Spinal cord (tissue), 10 donors: Measurements from ENCODE around the gene FYCO1. TPM values are rescaled to one million over a fixed set of nuclear protein-coding genes. Genes with fewer than 3 reads are reported as not detected.
A peak's percentile ranks its signal among the peaks of the same experiment; 100 is the strongest.

Source experiments
- DNase-seq, 6 donors: peaks; one replicate each; pipeline versions ENCODE4 v3.0.0 to v3.0.0-alpha.2; 2013 to 2015; ENCODE audit warnings: low spot score in 6 of 6, low read depth in 4 of 6
- H3K27ac ChIP-seq: one replicate; pipeline ENCODE4 v1.5.1; 2013; ENCODE audit warnings: low read depth, low read length, control low read depth
- H3K27me3 ChIP-seq: one replicate; pipeline ENCODE4 v1.6.1; 2013; ENCODE audit warnings: low read length; ENCODE audit not compliant: control insufficient read depth, insufficient read depth
- H3K36me3 ChIP-seq: one replicate; pipeline ENCODE4 v1.6.1; 2013; ENCODE audit warnings: low read length; ENCODE audit not compliant: control insufficient read depth, insufficient read depth
- H3K4me1 ChIP-seq: one replicate; pipeline ENCODE4 v1.6.1; 2013; ENCODE audit warnings: low read length; ENCODE audit not compliant: control insufficient read depth, insufficient read depth
- H3K4me3 ChIP-seq: one replicate; pipeline ENCODE4 v1.5.1; 2013; ENCODE audit warnings: low read depth, low read length, control low read depth
- H3K9me3 ChIP-seq: one replicate; pipeline ENCODE4 v1.6.1; 2013; ENCODE audit warnings: low read length; ENCODE audit not compliant: control insufficient read depth, insufficient read depth
- WGBS: methylation state at CpG from one replicate; pipeline ENCODE4 v1.1.5; 2013; ENCODE audit warnings: missing lambda C conversion rate; ENCODE audit not compliant: insufficient coverage; 5-methylcytosine and 5-hydroxymethylcytosine counted together
- polyA plus RNA-seq, 2 donors: library from polyadenylated mRNA; unstranded; fragments of 120-200 nt; gene quantifications; one replicate each; pipeline ENCODE4 v1.2.1, GENCODE V29; 2013; ENCODE audit not compliant: insufficient read length in 2 of 2
- total RNA-seq, 2 donors: library from RNA; depleted of rRNA in 1 of 2; stranded (reverse); fragments of 120-200 nt in 1 of 2; fragments of >200 nt in 1 of 2; gene quantifications; one replicate each; pipeline versions ENCODE4 v1.2.3 to v1.2.4, GENCODE V29; 2013 to 2014
- donor health status: healthy.

FYCO1 gene
- total and polyA plus RNA-seq, 4 donors = 6.6 to 16.0 (median 8.1) TPM

DNA sequence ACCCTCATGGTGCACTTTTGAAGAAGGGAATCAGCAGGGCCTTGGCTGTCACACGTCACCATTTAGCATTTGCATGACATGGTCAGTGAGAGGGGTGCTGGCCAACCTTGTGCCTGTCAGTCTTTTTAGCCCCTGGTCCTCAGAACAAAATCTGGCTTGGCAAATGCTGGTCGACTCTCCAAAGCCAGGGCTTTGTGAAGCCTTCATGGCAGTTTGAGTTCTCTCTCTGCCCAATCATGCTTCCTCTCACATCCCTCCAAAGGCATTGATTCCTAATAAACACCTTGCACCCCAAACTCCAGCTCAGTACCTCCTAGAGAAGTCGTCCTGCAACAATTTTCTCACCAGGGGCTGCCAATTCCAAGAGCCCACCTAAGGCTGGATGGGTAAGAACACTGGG is 89.9 kb downstream of the FYCO1 start:
- no peak for DNase-seq
- WGBS = 86% methylated on average over 3 of the region's 3 CpGs
- no peaks in the 10 kb centered on the region for H3K9me3 ChIP-seq

GRCh38 chr3:45904931-45905330 is 90.7 kb downstream of the FYCO1 start:
- 100% methylated on average over 1 of the region's 3 CpGs for WGBS
- no peak overlapping the region for H3K27ac ChIP-seq
- H3K9me3 ChIP-seq = no peaks in the 10 kb centered on the region
- H3K4me3 ChIP-seq = no peak overlapping the region
- no peaks in the 10 kb centered on the region for H3K27me3 ChIP-seq
- DNase-seq = no peak
- no peaks in the 10 kb centered on the region for H3K4me1 ChIP-seq
- no peaks in the 10 kb centered on the region for H3K36me3 ChIP-seq

More for the DNA sequence above, 89.9 kb downstream of the FYCO1 start:
- no peak overlapping the region for H3K27ac ChIP-seq
- H3K4me1 ChIP-seq = no peaks in the 10 kb centered on the region
- no peaks in the 10 kb centered on the region for H3K27me3 ChIP-seq
- H3K4me3 ChIP-seq = no peak overlapping the region
- no peaks in the 10 kb centered on the region for H3K36me3 ChIP-seq

DNA sequence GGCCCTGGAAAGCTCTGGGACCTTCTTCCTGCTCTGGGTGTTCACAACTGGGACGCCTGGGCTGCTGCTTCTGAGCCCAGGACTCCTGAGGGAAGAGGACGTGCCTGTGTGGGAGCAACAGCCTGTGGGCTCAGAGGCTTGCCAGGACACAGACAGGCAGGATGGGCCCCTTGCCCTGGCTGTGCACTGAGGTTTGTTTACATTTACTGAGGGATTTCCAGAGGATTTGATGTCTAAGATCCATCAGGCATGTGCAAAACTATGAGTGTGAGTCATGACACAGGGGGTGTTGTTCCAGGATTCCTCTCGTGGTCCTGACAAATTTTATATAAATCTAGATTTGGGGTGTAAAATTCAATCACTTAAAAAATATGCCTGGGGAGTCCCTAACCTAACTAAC is 98.7 kb downstream of the FYCO1 start:
- Histone ChIP-seq H3K4me1 (no peaks in the 10 kb centered on the region), H3K36me3 (no peaks in the 10 kb centered on the region), H3K27ac (no peak overlapping the region), H3K4me3 (no peak overlapping the region), H3K9me3 (no peaks in the 10 kb centered on the region), H3K27me3 (no peaks in the 10 kb centered on the region)
- 71% methylated on average over 2 of the region's 3 CpGs for WGBS
- DNase-seq = no peak

GRCh38 chr3:45895686-45896468 is 99.7 kb downstream of the FYCO1 start:
- DNase-seq = peak in 1 of 6 donors; percentile 60
- Histone ChIP-seq H3K27me3 (no peaks in the 10 kb centered on the region), H3K36me3 (no peaks in the 10 kb centered on the region), H3K9me3 (no peaks in the 10 kb centered on the region), H3K4me1 (no peaks in the 10 kb centered on the region), H3K4me3 (no peak overlapping the region), H3K27ac (no peak overlapping the region)
- 82% methylated on average over 2 of the region's 5 CpGs for WGBS

GRCh38 chr3:45894015-45894414 is 101.6 kb downstream of the FYCO1 start:
- H3K4me1 ChIP-seq = no peaks in the 10 kb centered on the region
- H3K9me3 ChIP-seq = no peaks in the 10 kb centered on the region
- H3K36me3 ChIP-seq = no peaks in the 10 kb centered on the region
- WGBS = 100% methylated on average over 3 of the region's 6 CpGs
- H3K27me3 ChIP-seq = no peaks in the 10 kb centered on the region
- H3K27ac ChIP-seq = no peak overlapping the region
- no peak for DNase-seq
- no peak overlapping the region for H3K4me3 ChIP-seq

DNA sequence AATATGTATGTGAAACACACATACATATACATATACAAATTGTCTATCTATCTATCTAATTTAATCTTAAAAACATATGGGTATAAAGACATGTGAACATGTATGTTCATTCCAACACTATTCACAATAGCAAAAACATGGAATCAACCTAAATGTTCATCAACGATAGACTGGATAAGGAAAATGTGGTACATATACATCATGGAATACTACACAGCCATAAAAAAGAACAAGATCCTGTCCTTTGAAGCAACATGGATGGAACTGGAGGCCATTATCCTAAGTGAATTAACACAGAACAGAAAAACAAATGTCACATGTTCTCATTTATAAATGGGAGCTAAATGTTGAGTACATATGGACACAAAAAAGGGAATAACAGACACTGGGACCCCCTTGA is 103.5 kb downstream of the FYCO1 start:
- WGBS = no CpG with 5 or more reads among the region's 1 CpG
- H3K9me3 ChIP-seq = no peaks in the 10 kb centered on the region
- no peaks in the 10 kb centered on the region for H3K36me3 ChIP-seq
- H3K27me3 ChIP-seq = no peaks in the 10 kb centered on the region
- no peak overlapping the region for H3K4me3 ChIP-seq
- no peak overlapping the region for H3K27ac ChIP-seq
- no peaks in the 10 kb centered on the region for H3K4me1 ChIP-seq
- DNase-seq = no peak

- H3K4me1 ChIP-seq = no peaks in the 10 kb centered on the region
- no peak overlapping the region for H3K27ac ChIP-seq
- H3K4me3 ChIP-seq = no peak overlapping the region
- H3K9me3 ChIP-seq = no peaks in the 10 kb centered on the region
- WGBS = no CpG with 5 or more reads among the region's 3 CpGs
- H3K36me3 ChIP-seq = no peaks in the 10 kb centered on the region
- no peaks in the 10 kb centered on the region for H3K27me3 ChIP-seq
- DNase-seq = peak in 2 of 6 donors; percentile 14 to 56
These were observed 105.2 kb downstream of the FYCO1 start for GRCh38 chr3:45890405-45890804.

DNA sequence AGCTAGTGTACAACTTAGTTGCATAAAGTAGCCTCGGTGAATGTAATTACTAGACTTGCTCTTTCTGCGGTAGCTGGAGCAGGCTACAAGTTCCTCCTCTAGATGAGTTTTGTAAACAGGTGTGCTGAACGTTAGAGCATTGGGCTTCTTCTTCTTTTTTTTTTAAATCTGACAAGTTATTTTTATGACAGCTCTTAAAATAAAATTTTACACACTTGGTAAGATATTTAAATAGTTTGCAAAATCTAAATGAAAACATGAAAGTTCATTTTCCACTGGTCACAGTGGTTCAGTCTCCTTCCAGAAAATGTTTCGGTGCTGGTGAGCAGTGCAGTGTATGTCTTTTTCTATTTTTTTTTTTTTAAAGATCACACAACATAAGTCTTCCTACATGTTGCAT is 106.3 kb downstream of the FYCO1 start:
- 100% methylated on average over 1 of the region's 4 CpGs for WGBS
- H3K4me3 ChIP-seq = no peak overlapping the region
- no peaks in the 10 kb centered on the region for H3K27me3 ChIP-seq
- H3K9me3 ChIP-seq = no peaks in the 10 kb centered on the region
- H3K27ac ChIP-seq = no peak overlapping the region
- H3K4me1 ChIP-seq = no peaks in the 10 kb centered on the region
- H3K36me3 ChIP-seq = no peaks in the 10 kb centered on the region
- DNase-seq = no peak

- Histone ChIP-seq H3K27ac (no peak overlapping the region), H3K9me3 (no peaks in the 10 kb centered on the region), H3K36me3 (no peaks in the 10 kb centered on the region), H3K4me1 (no peaks in the 10 kb centered on the region), H3K4me3 (no peak overlapping the region), H3K27me3 (no peaks in the 10 kb centered on the region)
- 59% methylated on average over 6 of the region's 7 CpGs for WGBS
- no peak for DNase-seq
These were observed 107.7 kb downstream of the FYCO1 start for GRCh38 chr3:45887759-45888511.

- H3K27ac ChIP-seq = no peak overlapping the region
- WGBS = 60% methylated on average over 2 of the region's 4 CpGs
- H3K9me3 ChIP-seq = no peaks in the 10 kb centered on the region
- DNase-seq = no peak
- no peaks in the 10 kb centered on the region for H3K27me3 ChIP-seq
- no peaks in the 10 kb centered on the region for H3K4me1 ChIP-seq
- H3K36me3 ChIP-seq = no peaks in the 10 kb centered on the region
- H3K4me3 ChIP-seq = no peak overlapping the region
These were observed 108.3 kb downstream of the FYCO1 start for GRCh38 chr3:45887285-45887684.
